BLaER1 treated with 17β-estradiol and CSF1 and Interleukin-3, amounts not matched to agents 10 nM and 100 nM (cell line): ENCODE measurements around the gene ALOX12B.

Experiments used
- H3K27ac ChIP-seq, 11 experiments: shearing (Covaris generic); formaldehyde crosslinking; 2 replicates each; pipeline ENCODE4 v1.8.1; 2022
- H3K27me3 ChIP-seq, 11 experiments: shearing (Covaris generic); formaldehyde crosslinking; 2 replicates each; pipeline ENCODE4 v1.8.1; 2022
- H3K36me3 ChIP-seq, 11 experiments: shearing (Covaris generic); formaldehyde crosslinking; 2 replicates each; pipeline ENCODE4 v1.8.1; 2022
- H3K4me1 ChIP-seq, 10 experiments: shearing (Covaris generic); formaldehyde crosslinking; 2 replicates each; pipeline ENCODE4 v1.8.1; 2022
- H3K4me2 ChIP-seq, 11 experiments: shearing (Covaris generic); formaldehyde crosslinking; 2 replicates each; pipeline ENCODE4 v1.8.1; 2022
- H3K4me3 ChIP-seq, 10 experiments: shearing (Covaris generic); formaldehyde crosslinking; 2 replicates each; pipeline ENCODE4 v1.8.1; 2022
- H3K9ac ChIP-seq, 11 experiments: shearing (Covaris generic); formaldehyde crosslinking; 2 replicates each; pipeline ENCODE4 v1.8.1; 2022
- H3K9me3 ChIP-seq, 11 experiments: shearing (Covaris generic); formaldehyde crosslinking; replicated peaks in 1 of 11; 2 replicates each; pipeline ENCODE4 v1.8.1; 2022
- H4K20me1 ChIP-seq, 11 experiments: shearing (Covaris generic); formaldehyde crosslinking; 2 replicates each; pipeline ENCODE4 v1.8.1; 2022
- Cebpa-rat ChIP-seq, 11 experiments: shearing (Covaris generic); IDR thresholded peaks; 2 replicates each; pipeline ENCODE4 v1.8.1; 2022

The ALOX12B gene

DNA sequence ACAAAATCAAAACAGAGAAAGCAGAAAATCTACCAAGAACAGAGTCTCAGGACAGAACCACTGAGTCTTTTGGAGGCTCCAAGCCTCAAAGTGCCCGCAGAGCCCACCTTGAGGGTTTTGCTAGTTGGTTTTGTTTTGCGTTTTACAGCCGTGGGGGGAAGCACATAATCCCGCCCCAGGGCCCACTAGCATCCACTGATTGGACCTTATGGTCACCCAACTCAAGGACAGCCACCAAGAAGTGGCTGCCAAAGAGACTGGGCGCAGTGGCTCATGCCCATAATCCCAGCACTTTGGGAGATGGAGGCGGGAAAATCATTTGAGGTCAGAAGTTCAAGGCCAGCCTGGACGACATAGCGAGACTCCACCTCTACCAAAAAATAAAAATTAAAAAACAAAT, 38.8 kb downstream of the ALOX12B start:
- Histone ChIP-seq H4K20me1 (no peaks in the 10 kb centered on the region), H3K9ac (peak overlapping the region in 3 of 11 experiments; percentile 21 to 45 (median 26); a peak in 2 of 22 replicates), H3K27me3 (peaks cover 0 to 11% (median 6%) of the 10 kb centered on the region in 11 experiments; a peak in 9 of 22 replicates), H3K4me2 (peak overlapping the region in 1 of 11 experiments; percentile 31; a peak in 1 of 22 replicates), H3K4me1 (peaks cover 0 to 21% (median 7%) of the 10 kb centered on the region in 10 experiments; a peak in 13 of 20 replicates), H3K36me3 (no peaks in the 10 kb centered on the region), H3K9me3 (no peaks in the 10 kb centered on the region), H3K4me3 (no peak overlapping the region), H3K27ac (0 out of 22 replicates have a peak overlapping the region, but pooled peaks of 1 of the 11 experiments have one; percentile 22)
- TF ChIP-seq Cebpa-rat (IDR thresholded peaks at IDR 0.05) = no peak

DNA sequence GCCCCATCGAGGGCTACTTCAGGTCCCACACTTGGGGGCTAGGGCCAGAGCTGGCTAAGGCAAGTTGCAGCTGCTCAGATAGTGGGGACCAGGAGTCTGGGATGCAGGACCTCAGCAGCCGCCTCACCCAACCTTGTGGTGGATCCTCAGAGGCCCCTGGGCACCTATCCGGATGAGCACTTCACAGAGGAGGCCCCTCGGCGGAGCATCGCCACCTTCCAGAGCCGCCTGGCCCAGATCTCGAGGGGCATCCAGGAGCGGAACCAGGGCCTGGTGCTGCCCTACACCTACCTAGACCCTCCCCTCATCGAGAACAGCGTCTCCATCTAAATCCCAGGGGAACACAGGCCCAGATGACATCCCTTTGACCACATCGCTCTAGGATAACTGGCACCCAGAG, 39.3 kb downstream of the ALOX12B start:
- peaks cover 0 to 23% (median 11%) of the 10 kb centered on the region in 10 experiments; a peak in 14 of 20 replicates for H3K4me1 ChIP-seq
- H3K27me3 ChIP-seq = peaks cover 0 to 11% (median 6%) of the 10 kb centered on the region in 11 experiments; a peak in 9 of 22 replicates
- peak overlapping the region in 2 of 11 experiments; percentile 18 to 23; a peak in 1 of 22 replicates for H3K27ac ChIP-seq
- H3K4me2 ChIP-seq = peak overlapping the region in 2 of 11 experiments; percentile 10 to 31; a peak in 4 of 22 replicates
- H3K36me3 ChIP-seq = no peaks in the 10 kb centered on the region
- no peaks in the 10 kb centered on the region for H3K9me3 ChIP-seq
- peak overlapping the region in 4 of 11 experiments; percentile 21 to 45 (median 26); a peak in 2 of 22 replicates for H3K9ac ChIP-seq
- H4K20me1 ChIP-seq = no peaks in the 10 kb centered on the region
- TF ChIP-seq Cebpa-rat (IDR thresholded peaks at IDR 0.05) = no peak
- no peak overlapping the region for H3K4me3 ChIP-seq

DNA sequence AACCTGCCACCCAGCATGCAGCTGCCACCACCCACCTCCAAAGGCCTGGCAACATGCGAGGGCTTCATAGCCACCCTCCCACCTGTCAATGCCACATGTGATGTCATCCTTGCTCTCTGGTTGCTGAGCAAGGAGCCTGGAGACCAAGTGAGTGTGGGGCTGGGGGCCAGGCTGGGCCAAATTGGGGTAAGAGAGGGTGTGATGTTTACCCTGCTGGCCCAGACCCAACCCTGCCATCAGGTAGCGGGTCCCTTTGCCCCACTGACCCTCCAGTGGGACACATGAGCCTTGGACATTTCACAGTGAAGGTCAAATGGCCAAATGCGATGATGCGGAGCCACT, 39.8 kb downstream of the ALOX12B start:
- no peak overlapping the region for H3K27ac ChIP-seq
- H3K9ac ChIP-seq = no peak overlapping the region
- no peaks in the 10 kb centered on the region for H3K9me3 ChIP-seq
- H4K20me1 ChIP-seq = no peaks in the 10 kb centered on the region
- H3K4me1 ChIP-seq = peaks cover 0 to 28% (median 11%) of the 10 kb centered on the region in 10 experiments; a peak in 17 of 20 replicates
- H3K4me3 ChIP-seq = no peak overlapping the region
- no peaks in the 10 kb centered on the region for H3K36me3 ChIP-seq
- H3K27me3 ChIP-seq = peaks cover 0 to 11% (median 6%) of the 10 kb centered on the region in 11 experiments; a peak in 9 of 22 replicates
- TF ChIP-seq Cebpa-rat (IDR thresholded peaks at IDR 0.05) = no peak
- peak overlapping the region in 1 of 11 experiments; percentile 31; a peak in 1 of 22 replicates for H3K4me2 ChIP-seq

DNA sequence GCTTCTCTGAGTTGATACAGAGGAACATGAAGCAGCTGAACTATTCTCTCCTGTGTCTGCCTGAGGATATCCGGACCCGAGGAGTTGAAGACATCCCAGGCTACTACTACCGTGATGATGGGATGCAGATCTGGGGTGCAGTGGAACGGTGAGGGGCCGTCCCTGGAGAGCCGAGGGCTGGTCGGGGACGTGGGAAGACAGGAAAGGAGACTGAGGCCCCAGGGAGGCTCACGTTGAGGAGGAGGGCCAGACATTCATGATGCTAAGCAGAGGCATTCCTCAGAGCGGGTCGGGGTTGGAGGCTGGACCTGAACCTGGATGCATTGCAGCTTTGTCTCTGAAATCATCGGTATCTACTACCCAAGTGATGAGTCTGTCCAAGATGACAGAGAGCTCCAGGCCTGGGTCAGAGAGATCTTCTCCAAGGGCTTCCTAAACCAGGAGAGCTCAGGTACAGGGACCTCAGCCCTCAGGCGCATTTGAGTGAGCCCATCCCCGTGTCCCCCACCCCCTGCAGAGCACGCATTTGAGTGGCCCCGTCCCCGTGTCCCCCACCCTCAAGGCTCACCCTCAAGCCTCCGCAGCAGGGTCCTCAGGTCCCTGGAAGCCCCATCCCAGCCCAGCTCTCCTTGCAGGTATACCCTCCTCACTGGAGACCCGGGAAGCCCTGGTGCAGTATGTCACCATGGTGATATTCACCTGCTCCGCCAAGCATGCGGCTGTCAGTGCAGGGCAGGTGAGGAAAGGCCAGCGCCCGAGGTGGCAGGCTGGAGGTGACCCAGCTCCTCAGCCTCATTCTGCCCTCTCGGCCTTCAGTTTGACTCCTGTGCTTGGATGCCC, 40.4 kb downstream of the ALOX12B start:
- Histone ChIP-seq H4K20me1 (no peaks in the 10 kb centered on the region), H3K27me3 (peaks cover 0 to 11% (median 6%) of the 10 kb centered on the region in 11 experiments; a peak in 9 of 22 replicates), H3K4me3 (no peak overlapping the region), H3K9ac (no peak overlapping the region), H3K4me1 (peaks cover 0 to 34% (median 15%) of the 10 kb centered on the region in 10 experiments; a peak in 17 of 20 replicates), H3K4me2 (no peak overlapping the region), H3K27ac (0 out of 22 replicates have a peak overlapping the region, but pooled peaks of 1 of the 11 experiments have one; percentile 0), H3K9me3 (no peaks in the 10 kb centered on the region), H3K36me3 (no peaks in the 10 kb centered on the region)
- no peak for TF ChIP-seq Cebpa-rat (IDR thresholded peaks at IDR 0.05)

DNA sequence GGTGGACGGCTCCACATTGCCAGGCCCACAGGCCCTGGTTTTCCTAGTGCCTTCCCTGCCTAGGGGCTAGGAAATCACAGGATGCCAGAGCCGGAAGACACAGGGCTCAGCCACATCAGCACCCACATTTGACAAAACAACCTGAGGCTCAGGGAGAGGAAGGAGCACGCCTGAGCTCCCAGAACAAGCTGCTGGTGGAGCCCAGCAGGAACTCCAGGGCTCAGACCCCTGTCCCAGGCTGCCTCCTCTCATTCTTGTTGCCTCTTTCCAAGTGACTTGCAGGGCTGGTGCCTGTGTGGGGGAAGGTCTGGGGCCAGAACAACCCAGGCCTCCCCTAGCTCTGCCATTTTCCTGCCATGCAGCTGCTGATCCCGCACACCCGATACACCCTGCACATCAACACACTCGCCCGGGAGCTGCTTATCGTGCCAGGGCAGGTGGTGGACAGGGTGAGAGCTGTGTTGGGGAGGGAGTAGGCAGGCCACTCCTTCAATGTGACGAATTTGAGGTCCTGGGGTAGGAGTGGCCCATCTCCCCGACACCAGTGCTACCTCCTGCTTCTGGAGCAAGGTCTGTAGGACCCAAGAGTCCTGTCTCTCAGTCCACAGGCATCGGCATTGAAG, 41.1 kb downstream of the ALOX12B start:
- Histone ChIP-seq H3K9ac (no peak overlapping the region), H3K27me3 (peaks cover 0 to 11% (median 6%) of the 10 kb centered on the region in 11 experiments; a peak in 9 of 22 replicates), H3K4me3 (no peak overlapping the region), H3K36me3 (no peaks in the 10 kb centered on the region), H4K20me1 (no peaks in the 10 kb centered on the region), H3K4me2 (no peak overlapping the region), H3K9me3 (no peaks in the 10 kb centered on the region), H3K4me1 (peaks cover 0 to 41% (median 21%) of the 10 kb centered on the region in 10 experiments; a peak in 17 of 20 replicates), H3K27ac (peak overlapping the region in 1 of 11 experiments; percentile 0; a peak in 1 of 22 replicates)
- TF ChIP-seq Cebpa-rat (IDR thresholded peaks at IDR 0.05) = no peak

DNA sequence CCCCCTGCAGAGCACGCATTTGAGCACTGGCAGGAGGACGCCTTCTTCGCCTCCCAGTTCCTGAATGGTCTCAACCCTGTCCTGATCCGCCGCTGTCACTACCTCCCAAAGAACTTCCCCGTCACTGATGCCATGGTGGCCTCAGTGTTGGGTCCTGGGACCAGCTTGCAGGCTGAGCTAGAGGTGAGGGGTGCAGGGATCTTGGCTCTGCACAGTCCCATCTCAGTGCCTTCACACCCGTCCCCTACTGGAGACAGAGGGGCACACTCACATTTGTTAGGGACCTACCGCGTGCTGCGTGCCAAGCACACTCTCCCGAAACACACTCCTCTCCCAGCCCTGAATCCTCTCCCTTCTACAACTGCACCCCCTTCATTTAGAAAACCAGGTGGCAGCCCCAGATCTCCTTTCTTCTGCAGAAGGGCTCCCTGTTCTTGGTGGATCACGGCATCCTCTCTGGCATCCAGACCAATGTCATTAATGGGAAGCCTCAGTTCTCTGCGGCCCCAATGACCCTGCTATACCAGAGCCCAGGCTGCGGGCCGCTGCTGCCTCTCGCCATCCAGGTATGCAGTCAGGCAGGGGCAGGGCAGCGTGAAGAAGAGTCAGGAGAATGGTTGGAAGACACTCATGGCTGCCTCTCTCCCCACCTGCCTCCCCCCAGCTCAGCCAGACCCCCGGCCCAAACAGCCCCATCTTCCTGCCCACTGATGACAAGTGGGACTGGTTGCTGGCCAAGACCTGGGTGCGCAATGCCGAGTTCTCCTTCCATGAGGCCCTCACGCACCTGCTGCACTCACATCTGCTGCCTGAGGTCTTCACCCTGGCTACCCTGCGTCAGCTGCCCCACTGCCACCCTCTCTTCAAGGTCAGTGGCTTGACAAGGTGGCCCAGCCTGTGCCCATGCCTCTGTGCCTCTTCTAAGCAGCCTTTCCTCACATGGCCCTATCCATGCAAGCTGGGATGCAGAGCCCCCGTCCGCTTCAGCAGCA, 42.4 kb downstream of the ALOX12B start:
- H3K36me3 ChIP-seq = no peaks in the 10 kb centered on the region
- H3K4me1 ChIP-seq = peaks cover 0 to 53% (median 32%) of the 10 kb centered on the region in 10 experiments; a peak in 18 of 20 replicates
- no peaks in the 10 kb centered on the region for H3K9me3 ChIP-seq
- no peak overlapping the region for H3K4me2 ChIP-seq
- H3K9ac ChIP-seq = no peak overlapping the region
- TF ChIP-seq Cebpa-rat (IDR thresholded peaks at IDR 0.05) = no peak
- peaks cover 0 to 11% (median 6%) of the 10 kb centered on the region in 11 experiments; a peak in 9 of 22 replicates for H3K27me3 ChIP-seq
- H4K20me1 ChIP-seq = no peaks in the 10 kb centered on the region
- H3K4me3 ChIP-seq = no peak overlapping the region
- no peak overlapping the region for H3K27ac ChIP-seq

DNA sequence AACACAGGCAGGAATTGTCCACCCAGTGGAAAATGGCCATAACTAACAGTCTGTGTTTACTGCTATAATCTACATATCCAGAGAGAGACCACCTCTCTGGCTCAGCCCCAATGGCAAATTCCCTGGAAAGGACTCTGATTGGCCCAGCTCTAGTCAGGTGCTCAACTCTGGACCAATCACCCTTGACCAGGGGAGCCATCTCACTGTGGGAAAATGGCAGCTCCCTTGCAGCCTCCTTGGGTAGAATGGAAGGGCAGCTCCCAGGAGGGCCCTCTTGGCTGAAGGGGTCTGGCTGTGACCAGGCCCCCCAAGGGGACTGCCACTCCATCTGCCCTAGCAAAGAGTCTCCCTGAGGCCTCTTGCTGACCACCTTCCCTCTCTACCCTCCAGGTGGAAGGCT, 45.5 kb downstream of the ALOX12B start:
- no peak for TF ChIP-seq Cebpa-rat (IDR thresholded peaks at IDR 0.05)
- peak overlapping the region in 7 of 11 experiments; percentile 13 to 56 (median 48); a peak in 12 of 22 replicates for H3K27ac ChIP-seq
- peak overlapping the region in 6 of 11 experiments; percentile 36 to 74 (median 58); a peak in 12 of 22 replicates for H3K4me2 ChIP-seq
- H3K27me3 ChIP-seq = peaks cover 0 to 10% (median 6%) of the 10 kb centered on the region in 11 experiments; a peak in 9 of 22 replicates
- 0 out of 22 replicates have a peak overlapping the region, but pooled peaks of 2 of the 11 experiments have one; percentile 1 to 8 for H3K9ac ChIP-seq
- peaks cover 0 to 55% (median 32%) of the 10 kb centered on the region in 10 experiments; a peak in 19 of 20 replicates for H3K4me1 ChIP-seq
- H3K4me3 ChIP-seq = no peak overlapping the region
- H3K9me3 ChIP-seq = 0 out of 22 replicates have a peak, but pooled peaks cover 0 to 3% (median 0%) of the 10 kb centered on the region in 11 experiments
- H3K36me3 ChIP-seq = no peaks in the 10 kb centered on the region
- no peaks in the 10 kb centered on the region for H4K20me1 ChIP-seq
